Activated CD4-positive, alpha-beta T cell treated with anti-CD3 and anti-CD28 coated beads for 36 hours (primary cell): ENCODE data around the gene ZNF80. TPM values are rescaled to one million over a fixed set of nuclear protein-coding genes. Genes with fewer than 3 reads are reported as not detected.
"Not testable (repeated sequence)": the region's sequence is repeated elsewhere in the genome, so short reads cannot be mapped to it uniquely, and the experiment has no call there.

Experiments used
- ATAC-seq: fragments of 200-7000 bp; cut with Tn5 transposase; one replicate; pipeline ENCODE4 v1.10.0; 2021; ENCODE audit warnings: mild to moderate bottlenecking, moderate library complexity
- CTCF ChIA-PET: fragments of 350-600 bp; sonication (Branson Sonifier 250); formaldehyde crosslinking; loops from one replicate; lab custom pipeline; 2021; ENCODE audit warnings: antibody characterized with exemption; lab: Charles Lee
- POLR2A ChIA-PET: fragments of 350-600 bp; sonication (Branson Sonifier 250); formaldehyde crosslinking; loops from one replicate; lab custom pipeline; 2021; ENCODE audit warnings: antibody characterized with exemption, inconsistent platforms; lab: Charles Lee
- DNase-seq: peaks from one replicate; pipeline ENCODE4 v3.0.0-alpha.2; 2020
- H3K27ac Mint-ChIP-seq: one replicate; pipeline ENCODE4 v1.8.0; 2021; ENCODE audit warnings: mixed read lengths
- H3K27me3 Mint-ChIP-seq: one replicate; pipeline ENCODE4 v1.8.0; 2021; ENCODE audit warnings: mixed read lengths
- H3K36me3 Mint-ChIP-seq: one replicate; pipeline ENCODE4 v1.8.0; 2021; ENCODE audit warnings: low read depth, mixed read lengths
- H3K4me1 Mint-ChIP-seq: one replicate; pipeline ENCODE4 v1.8.0; 2021; ENCODE audit warnings: mixed read lengths
- H3K4me3 Mint-ChIP-seq: one replicate; pipeline ENCODE4 v1.8.0; 2021; ENCODE audit warnings: mild to moderate bottlenecking, moderate library complexity, mixed read lengths
- H3K9me3 Mint-ChIP-seq: one replicate; pipeline ENCODE4 v1.8.0; 2021; ENCODE audit warnings: low read depth, mixed read lengths
- intact Hi-C, 2 experiments: fragments of 100-400 bp; cut with DNase I in 1 of 2; cut with micrococcal nuclease in 1 of 2; formaldehyde crosslinking; loops; one replicate each; pipeline versions ENCODE4 v1.14.2 to v1.15.1; 2022 to 2024; cut with DNase I, micrococcal nuclease
- total RNA-seq, 2 experiments: library from RNA; stranded (reverse); gene quantifications; one replicate each; pipeline ENCODE4 v1.2.3, GENCODE V29; 2021

Gene ZNF80
- total RNA-seq, 2 experiments from 2014 or later: 0.23 to 0.27 TPM

- DNase-seq (peak; percentile 38), ATAC-seq (peak; percentile 82)
- H3K27ac Mint-ChIP-seq: no peak overlapping the region
- no peak overlapping the region for H3K4me3 Mint-ChIP-seq
- ChIA-PET CTCF (interaction anchor here (0.8 kb wide), 1 partner anchor 39 kb away, joined by 3 read pairs; no protein-coding TSS in a partner anchor), POLR2A (no interaction called here)
- H3K27me3 Mint-ChIP-seq: no peaks in the 10 kb centered on the region
- peaks cover 11% of the 10 kb centered on the region for H3K9me3 Mint-ChIP-seq
- H3K4me1 Mint-ChIP-seq: peaks cover 22% of the 10 kb centered on the region
- H3K36me3 Mint-ChIP-seq: no peaks in the 10 kb centered on the region
- intact Hi-C loops: loop anchor here (1.0 to 2.0 kb wide), 2 partner anchors 20 kb away; no protein-coding TSS in a partner anchor
Measured at GRCh38 chr3:114242947-114243346, 5.6 kb upstream of the ZNF80 start.

- peak; percentile 37 for ATAC-seq
- ChIA-PET POLR2A (interaction anchor here (0.6 to 1.2 kb wide), 2 partner anchors 26 to 28 kb away, joined by 3 to 8 read pairs; no protein-coding TSS in a partner anchor), CTCF (interaction anchor here (1.1 kb wide), 1 partner anchor 44 kb away, joined by 3 read pairs; no protein-coding TSS in a partner anchor)
- Mint-ChIP-seq H3K9me3 (peaks cover 11% of the 10 kb centered on the region), H3K4me3 (no peak overlapping the region), H3K4me1 (peaks cover 29% of the 10 kb centered on the region), H3K27ac (no peak overlapping the region), H3K36me3 (no peaks in the 10 kb centered on the region), H3K27me3 (no peaks in the 10 kb centered on the region)
- no peak for DNase-seq
- intact Hi-C loops: no loop called here
Measured at GRCh38 chr3:114241262-114241661, 3.9 kb upstream of the ZNF80 start.

GRCh38 chr3:114238146-114238785, 888 bp upstream of the ZNF80 start:
- DNase-seq, POLR2A ChIA-PET, H3K27me3 Mint-ChIP-seq, H3K27ac Mint-ChIP-seq, CTCF ChIA-PET, H3K9me3 Mint-ChIP-seq, intact Hi-C loops, H3K4me3 Mint-ChIP-seq, H3K36me3 Mint-ChIP-seq, ATAC-seq: not testable (repeated sequence)
- H3K4me1 Mint-ChIP-seq: peaks cover 47% of the 10 kb centered on the region

GRCh38 chr3:114235431-114235830, 1.9 kb downstream of the ZNF80 start:
- Mint-ChIP-seq H3K36me3 (peaks cover 4% of the 10 kb centered on the region), H3K4me1 (peaks cover 57% of the 10 kb centered on the region), H3K4me3 (no peak overlapping the region), H3K27ac (peak overlapping the region; percentile 61), H3K27me3 (no peaks in the 10 kb centered on the region), H3K9me3 (no peaks in the 10 kb centered on the region)
- ChIA-PET POLR2A (no interaction called here), CTCF (interaction anchor here (0.6 to 1.2 kb wide), 3 partner anchors 14 to 55 kb away, joined by 3 read pairs; no protein-coding TSS in a partner anchor)
- intact Hi-C loops: no loop called here
- no peak for ATAC-seq
- no peak for DNase-seq

GRCh38 chr3:114234745-114235144, 2.6 kb downstream of the ZNF80 start:
- CTCF ChIA-PET: interaction anchor here (1.0 to 1.2 kb wide), 2 partner anchors 14 to 56 kb away, joined by 3 read pairs; no protein-coding TSS in a partner anchor
- H3K27me3 Mint-ChIP-seq: no peaks in the 10 kb centered on the region
- POLR2A ChIA-PET: interaction anchor here (1.2 kb wide), 1 partner anchor 71 kb away, joined by 3 read pairs; no protein-coding TSS in a partner anchor
- H3K4me1 Mint-ChIP-seq: peaks cover 62% of the 10 kb centered on the region
- H3K9me3 Mint-ChIP-seq: no peaks in the 10 kb centered on the region
- H3K36me3 Mint-ChIP-seq: peaks cover 4% of the 10 kb centered on the region
- intact Hi-C loops: no loop called here
- no peak for DNase-seq
- peak overlapping the region; percentile 55 for H3K27ac Mint-ChIP-seq
- ATAC-seq: no peak
- H3K4me3 Mint-ChIP-seq: no peak overlapping the region

GRCh38 chr3:114231616-114232015, 5.8 kb downstream of the ZNF80 start:
- Mint-ChIP-seq H3K4me3 (no peak overlapping the region), H3K36me3 (peaks cover 7% of the 10 kb centered on the region), H3K27ac (peak overlapping the region; percentile 65), H3K4me1 (peaks cover 73% of the 10 kb centered on the region), H3K27me3 (no peaks in the 10 kb centered on the region), H3K9me3 (no peaks in the 10 kb centered on the region)
- DNase-seq: peak; percentile 39
- intact Hi-C loops: no loop called here
- ChIA-PET POLR2A (interaction anchor here (0.6 kb wide), 1 partner anchor 16 kb away, joined by 5 read pairs; no protein-coding TSS in a partner anchor), CTCF (no interaction called here)
- ATAC-seq: peak; percentile 62

- no peak for ATAC-seq
- Mint-ChIP-seq H3K36me3 (peaks cover 29% of the 10 kb centered on the region), H3K27me3 (no peaks in the 10 kb centered on the region), H3K4me1 (peaks cover 71% of the 10 kb centered on the region), H3K4me3 (no peak overlapping the region), H3K9me3 (peaks cover 13% of the 10 kb centered on the region), H3K27ac (peak overlapping the region; percentile 93)
- DNase-seq: no peak
- ChIA-PET POLR2A (no interaction called here), CTCF (interaction anchor here (0.8 to 1.6 kb wide), 3 partner anchors 14 to 74 kb away, joined by 3 to 5 read pairs (median 3); no protein-coding TSS in a partner anchor)
- intact Hi-C loops: no loop called here
Measured at GRCh38 chr3:114227076-114227475, 10.3 kb downstream of the ZNF80 start.

- H3K9me3 Mint-ChIP-seq: peaks cover 13% of the 10 kb centered on the region
- CTCF ChIA-PET: no interaction called here
- no peaks in the 10 kb centered on the region for H3K27me3 Mint-ChIP-seq
- POLR2A ChIA-PET: no interaction called here
- peaks cover 33% of the 10 kb centered on the region for H3K36me3 Mint-ChIP-seq
- H3K27ac Mint-ChIP-seq: peak overlapping the region; percentile 93
- H3K4me1 Mint-ChIP-seq: peaks cover 71% of the 10 kb centered on the region
- DNase-seq (no peak), ATAC-seq (no peak)
- H3K4me3 Mint-ChIP-seq: peak overlapping the region; percentile 48
- intact Hi-C loops: no loop called here
Measured at GRCh38 chr3:114226313-114226712, 11.1 kb downstream of the ZNF80 start.

- Mint-ChIP-seq H3K4me3 (no peak overlapping the region), H3K36me3 (peaks cover 40% of the 10 kb centered on the region), H3K27me3 (no peaks in the 10 kb centered on the region), H3K9me3 (peaks cover 13% of the 10 kb centered on the region), H3K27ac (peak overlapping the region; percentile 89), H3K4me1 (peaks cover 78% of the 10 kb centered on the region)
- ATAC-seq (peak; percentile 74), DNase-seq (no peak)
- POLR2A ChIA-PET: interaction anchor here (0.8 to 1.3 kb wide), 3 partner anchors 9 to 73 kb away, joined by 3 to 34 read pairs (median 7); no protein-coding TSS in a partner anchor
- CTCF ChIA-PET: interaction anchor here (0.8 to 1.5 kb wide), 5 partner anchors 8 to 196 kb away, joined by 3 to 10 read pairs (median 6); no protein-coding TSS in a partner anchor
- intact Hi-C loops: loop anchor here (1.0 to 2.0 kb wide), 5 partner anchors 9 to 110 kb away; no protein-coding TSS in a partner anchor
Measured at GRCh38 chr3:114223143-114223542, 14.2 kb downstream of the ZNF80 start.

GRCh38 chr3:114221881-114222264, 15.5 kb downstream of the ZNF80 start:
- Mint-ChIP-seq H3K4me3 (no peak overlapping the region), H3K9me3 (peaks cover 13% of the 10 kb centered on the region), H3K27me3 (no peaks in the 10 kb centered on the region), H3K27ac (peak overlapping the region; percentile 95), H3K36me3 (peaks cover 45% of the 10 kb centered on the region), H3K4me1 (peaks cover 81% of the 10 kb centered on the region)
- DNase-seq (no peak), ATAC-seq (peak; percentile 17)
- CTCF ChIA-PET: interaction anchor here (0.7 to 1.4 kb wide), 5 partner anchors 8 to 423 kb away, joined by 3 to 7 read pairs (median 3); no protein-coding TSS in a partner anchor
- intact Hi-C loops: loop anchor here in 1 of 2 experiments (2.0 kb wide), 2 partner anchors 21 to 111 kb away; no protein-coding TSS in a partner anchor
- POLR2A ChIA-PET: interaction anchor here (1.3 kb wide), 1 partner anchor 9 kb away, joined by 8 read pairs; no protein-coding TSS in a partner anchor

- ATAC-seq: peak; percentile 39
- H3K4me1 Mint-ChIP-seq: peaks cover 76% of the 10 kb centered on the region
- ChIA-PET CTCF (interaction anchor here (0.5 to 1.4 kb wide), 6 partner anchors 8 to 423 kb away, joined by 3 to 7 read pairs (median 3); no protein-coding TSS in a partner anchor), POLR2A (interaction anchor here (1.3 kb wide), 1 partner anchor 8 kb away, joined by 8 read pairs; no protein-coding TSS in a partner anchor)
- H3K27ac Mint-ChIP-seq: peak overlapping the region; percentile 95
- intact Hi-C loops: no loop called here
- peaks cover 43% of the 10 kb centered on the region for H3K36me3 Mint-ChIP-seq
- H3K4me3 Mint-ChIP-seq: peak overlapping the region; percentile 0
- no peaks in the 10 kb centered on the region for H3K27me3 Mint-ChIP-seq
- H3K9me3 Mint-ChIP-seq: peaks cover 13% of the 10 kb centered on the region
- DNase-seq: peak; percentile 64
Measured at GRCh38 chr3:114221165-114221880, 16.1 kb downstream of the ZNF80 start.
